Glutamatergic neuron (in vitro differentiated cells): Measurements from ENCODE around the gene SYNJ2BP. TPM values are rescaled to one million over a fixed set of nuclear protein-coding genes. Genes with fewer than 3 reads are reported as not detected.
"Not testable (repeated sequence)": the region's sequence is repeated elsewhere in the genome, so short reads cannot be mapped to it uniquely, and the experiment has no call there.

Experiments
- DNase-seq: peaks from one replicate; pipeline ENCODE4 v3.0.0; 2022
- H3K27ac Mint-ChIP-seq: one replicate; pipeline ENCODE4 v1.8.0; 2020; ENCODE audit warnings: mild to moderate bottlenecking, mixed read lengths, inconsistent platforms; ENCODE audit not compliant: unreplicated experiment
- H3K27me3 Mint-ChIP-seq: one replicate; pipeline ENCODE4 v1.8.0; 2020; ENCODE audit warnings: mild to moderate bottlenecking, moderate library complexity, mixed read lengths, inconsistent platforms; ENCODE audit not compliant: unreplicated experiment
- H3K36me3 Mint-ChIP-seq: one replicate; pipeline ENCODE4 v1.8.0; 2020; ENCODE audit warnings: mild to moderate bottlenecking, mixed read lengths, inconsistent platforms; ENCODE audit not compliant: unreplicated experiment
- H3K4me1 Mint-ChIP-seq: one replicate; pipeline ENCODE4 v1.8.0; 2020; ENCODE audit warnings: mild to moderate bottlenecking, low read depth, mixed read lengths, inconsistent platforms; ENCODE audit not compliant: unreplicated experiment
- H3K4me3 Mint-ChIP-seq: one replicate; pipeline ENCODE4 v1.8.0; 2020; ENCODE audit warnings: mild to moderate bottlenecking, mixed read lengths, inconsistent platforms; ENCODE audit not compliant: unreplicated experiment
- H3K9me3 Mint-ChIP-seq: one replicate; pipeline ENCODE4 v1.8.0; 2020; ENCODE audit warnings: mild to moderate bottlenecking, moderate library complexity, mixed read lengths, inconsistent platforms; ENCODE audit not compliant: unreplicated experiment
- total RNA-seq: library from RNA; stranded (reverse); fragmentation: NEBNext Ultra II Directional; extraction: Animal tissue kit (Norgen Biotek cat#: 25700); gene quantifications from one replicate; pipeline ENCODE4 v1.2.1, GENCODE V29; 2021; ENCODE audit not compliant: unreplicated experiment
- TF ChIP-seq, protein P1 (sequence below): fragments of 200-600 bp; sonication (generic); IDR thresholded peaks from one replicate; pipeline ENCODE4 v1.5.0; 2021; ENCODE audit not compliant: partially characterized antibody, unreplicated experiment

SYNJ2BP gene
- total RNA-seq, 1 donor from 2014 or later: 17.4 TPM

DNA sequence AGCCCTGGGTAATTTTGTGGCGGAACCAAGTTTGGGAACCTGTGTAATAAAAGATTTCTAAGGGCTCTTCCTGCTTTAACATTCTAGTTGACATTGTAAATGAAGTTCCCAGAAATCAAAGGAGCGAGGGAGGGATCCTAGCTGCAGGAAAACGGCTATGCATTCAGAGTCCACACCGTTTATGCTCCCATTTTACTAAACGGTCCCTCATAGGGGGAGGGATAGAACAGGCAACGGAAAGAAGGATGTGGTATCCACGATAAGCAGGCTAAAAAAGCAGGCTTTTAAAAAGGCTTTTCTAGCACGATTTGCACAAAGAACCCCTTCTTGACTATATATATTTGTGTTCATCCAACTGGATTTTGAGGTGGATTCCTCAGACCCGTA lies 559 bp downstream of the SYNJ2BP start:
- TF ChIP-seq, protein P1, sequence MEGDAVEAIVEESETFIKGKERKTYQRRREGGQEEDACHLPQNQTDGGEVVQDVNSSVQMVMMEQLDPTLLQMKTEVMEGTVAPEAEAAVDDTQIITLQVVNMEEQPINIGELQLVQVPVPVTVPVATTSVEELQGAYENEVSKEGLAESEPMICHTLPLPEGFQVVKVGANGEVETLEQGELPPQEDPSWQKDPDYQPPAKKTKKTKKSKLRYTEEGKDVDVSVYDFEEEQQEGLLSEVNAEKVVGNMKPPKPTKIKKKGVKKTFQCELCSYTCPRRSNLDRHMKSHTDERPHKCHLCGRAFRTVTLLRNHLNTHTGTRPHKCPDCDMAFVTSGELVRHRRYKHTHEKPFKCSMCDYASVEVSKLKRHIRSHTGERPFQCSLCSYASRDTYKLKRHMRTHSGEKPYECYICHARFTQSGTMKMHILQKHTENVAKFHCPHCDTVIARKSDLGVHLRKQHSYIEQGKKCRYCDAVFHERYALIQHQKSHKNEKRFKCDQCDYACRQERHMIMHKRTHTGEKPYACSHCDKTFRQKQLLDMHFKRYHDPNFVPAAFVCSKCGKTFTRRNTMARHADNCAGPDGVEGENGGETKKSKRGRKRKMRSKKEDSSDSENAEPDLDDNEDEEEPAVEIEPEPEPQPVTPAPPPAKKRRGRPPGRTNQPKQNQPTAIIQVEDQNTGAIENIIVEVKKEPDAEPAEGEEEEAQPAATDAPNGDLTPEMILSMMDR: no peak
- Mint-ChIP-seq H3K4me1 (no peaks in the 10 kb centered on the region), H3K4me3 (peak overlapping the region; percentile 99), H3K36me3 (no peaks in the 10 kb centered on the region), H3K27me3 (no peaks in the 10 kb centered on the region), H3K27ac (peak overlapping the region; percentile 89), H3K9me3 (no peaks in the 10 kb centered on the region)
- DNase-seq: no peak

DNA sequence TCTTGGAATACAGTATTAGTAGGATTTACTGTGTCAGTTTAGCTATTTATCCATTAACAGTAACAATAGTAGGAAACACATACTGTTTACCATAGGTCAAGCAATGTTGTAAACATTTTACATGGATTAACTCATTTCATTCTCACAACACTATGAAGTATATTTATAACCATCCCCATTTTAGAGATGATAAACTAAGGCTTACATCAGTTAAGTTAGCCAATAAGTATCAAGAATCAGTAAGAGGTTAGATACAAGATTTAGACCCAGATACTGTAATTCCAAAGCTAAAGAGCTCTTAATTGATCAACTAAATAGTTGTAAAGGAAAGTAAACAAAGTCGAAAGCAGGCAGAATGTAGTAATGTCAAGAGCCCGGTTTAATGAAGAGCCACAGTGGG lies 1.1 kb downstream of the SYNJ2BP start:
- Mint-ChIP-seq H3K4me3 (peak overlapping the region; percentile 85), H3K4me1 (no peaks in the 10 kb centered on the region), H3K27me3 (no peaks in the 10 kb centered on the region), H3K27ac (no peak overlapping the region), H3K9me3 (no peaks in the 10 kb centered on the region), H3K36me3 (no peaks in the 10 kb centered on the region)
- no peak for DNase-seq
- TF ChIP-seq, protein P1: no peak

DNA sequence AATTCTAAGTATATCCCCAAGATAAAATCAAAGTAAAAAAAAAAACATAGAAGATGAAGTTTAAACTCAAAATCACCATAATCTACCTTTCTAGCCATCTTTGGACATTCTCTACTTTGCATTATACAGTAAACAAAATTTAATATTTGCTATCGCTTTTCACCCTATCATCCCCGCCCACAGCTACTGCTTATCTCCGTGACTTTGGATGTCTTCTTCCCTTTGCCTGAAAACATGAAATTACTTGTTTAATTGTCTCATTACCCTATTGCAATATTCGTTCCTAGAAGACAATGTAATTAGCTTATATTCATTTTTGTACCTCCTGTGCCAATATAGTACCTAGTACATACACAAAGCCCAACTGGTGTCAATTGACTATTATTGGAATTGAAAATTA lies 9.3 kb downstream of the SYNJ2BP start:
- H3K27me3 Mint-ChIP-seq: no peaks in the 10 kb centered on the region
- TF ChIP-seq, protein P1: no peak
- peaks cover 6% of the 10 kb centered on the region for H3K36me3 Mint-ChIP-seq
- H3K27ac Mint-ChIP-seq: no peak overlapping the region
- no peak for DNase-seq
- H3K4me3 Mint-ChIP-seq: no peak overlapping the region
- no peaks in the 10 kb centered on the region for H3K4me1 Mint-ChIP-seq
- H3K9me3 Mint-ChIP-seq: no peaks in the 10 kb centered on the region

DNA sequence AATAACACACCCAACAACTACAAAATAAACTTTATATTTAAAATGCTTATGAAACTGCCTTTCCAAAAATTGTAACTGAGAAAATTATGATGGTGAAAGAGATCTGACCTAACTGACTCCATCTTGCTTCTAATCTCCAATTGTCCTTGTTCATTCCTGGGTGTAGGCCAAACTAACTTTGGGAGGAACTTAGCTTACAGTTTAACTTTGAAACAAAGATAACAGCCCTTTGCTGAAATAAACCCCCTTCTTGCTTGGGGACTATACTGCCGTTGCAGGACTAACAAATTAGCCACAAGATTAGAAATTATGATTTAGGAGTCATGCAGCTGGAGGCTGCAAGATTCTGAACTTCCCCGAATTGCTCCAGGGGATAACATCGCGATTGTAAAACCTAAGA lies 10.7 kb downstream of the SYNJ2BP start:
- H3K27me3 Mint-ChIP-seq, H3K4me1 Mint-ChIP-seq, H3K36me3 Mint-ChIP-seq, DNase-seq, H3K9me3 Mint-ChIP-seq, H3K27ac Mint-ChIP-seq, H3K4me3 Mint-ChIP-seq: not testable (repeated sequence)

DNA sequence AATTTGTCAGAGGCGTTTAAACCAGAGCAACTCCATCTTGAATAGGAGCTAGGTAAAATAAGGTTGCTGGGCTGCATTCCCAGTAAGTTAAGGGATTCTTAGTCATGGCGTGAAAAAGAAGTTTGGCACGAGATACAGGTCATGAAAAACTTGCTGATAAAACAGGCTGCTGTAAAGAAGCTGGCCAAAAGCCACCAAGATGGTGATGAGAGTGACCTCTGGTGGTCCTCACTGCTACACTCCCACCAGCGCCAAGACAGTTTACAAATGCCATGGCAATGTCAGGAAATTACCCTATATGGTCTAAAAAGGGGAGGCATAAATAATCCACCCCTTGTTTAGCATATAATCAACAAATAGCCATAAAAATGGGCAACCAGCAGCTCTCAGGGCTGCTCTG lies 13.6 kb downstream of the SYNJ2BP start:
- not testable (repeated sequence) for H3K4me1 Mint-ChIP-seq, H3K27ac Mint-ChIP-seq, H3K36me3 Mint-ChIP-seq, H3K9me3 Mint-ChIP-seq, H3K4me3 Mint-ChIP-seq, H3K27me3 Mint-ChIP-seq
- DNase-seq: peak; percentile 27

DNA sequence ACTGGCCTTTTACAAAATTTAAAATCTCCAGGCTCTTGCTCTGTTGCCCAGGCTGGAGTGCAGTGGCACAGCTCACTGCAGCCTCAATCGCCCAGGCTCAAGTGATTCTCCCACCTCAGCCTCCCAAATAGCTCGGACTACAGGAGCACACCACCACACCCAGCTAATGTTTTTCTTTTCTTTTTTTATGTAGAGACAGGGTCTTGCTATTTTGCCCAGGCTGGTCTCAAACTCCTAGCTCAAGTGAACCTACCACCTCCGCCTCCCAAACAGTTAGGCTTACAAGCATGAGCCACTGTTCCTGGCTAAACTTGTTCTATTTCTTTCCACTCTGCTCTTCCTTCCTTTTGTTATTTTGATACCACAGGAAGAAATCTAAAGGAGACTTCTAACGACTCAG lies 15.2 kb downstream of the SYNJ2BP start:
- no peaks in the 10 kb centered on the region for H3K4me1 Mint-ChIP-seq
- H3K27me3 Mint-ChIP-seq: no peaks in the 10 kb centered on the region
- H3K27ac Mint-ChIP-seq: no peak overlapping the region
- no peak overlapping the region for H3K4me3 Mint-ChIP-seq
- no peaks in the 10 kb centered on the region for H3K36me3 Mint-ChIP-seq
- TF ChIP-seq, protein P1: no peak
- no peak for DNase-seq
- no peaks in the 10 kb centered on the region for H3K9me3 Mint-ChIP-seq
